Measurements from ENCODE around the gene CHD9.

The CHD9 gene

GRCh38 chr16:53084141-53084541 lies 29.4 kb downstream of the CHD9 start:
- Histone ChIP-seq H3K4me2 (ENCODE audit: low read depth, low read length, poor library complexity, severe bottlenecking) (no peak overlapping the region), H3K27me3 (ENCODE audit: low read length) (no peaks in the 10 kb centered on the region), H3K27ac (ENCODE audit: low read depth, low read length) (no peak overlapping the region), H3K9me2 (replicated peaks; ENCODE audit: insufficient read depth, low read length) (no peaks in the 10 kb centered on the region), H2AFZ (ENCODE audit: low read depth, low read length, severe bottlenecking) (no peak overlapping the region), H4K20me1 (ENCODE audit: low read depth, low read length) (no peaks in the 10 kb centered on the region; the same call in 1 of the 2 replicates), H3K4me3 (ENCODE audit: insufficient read depth, low read length, poor library complexity, severe bottlenecking) (no peak overlapping the region), H3K9ac (ENCODE audit: low read length) (no peak overlapping the region), H3K9me3 (ENCODE audit: insufficient read depth, low read length) (no peaks in the 10 kb centered on the region), H3K36me3 (ENCODE audit: low read length) (no peaks in the 10 kb centered on the region), H3F3A (ENCODE audit: insufficient read depth) (no peaks in the 10 kb centered on the region), H3K79me2 (ENCODE audit: insufficient read depth, low read length) (peaks cover 31% of the 10 kb centered on the region)
- TF ChIP-seq CTCF (IDR thresholded peaks at IDR 0.05; ENCODE audit: insufficient read depth, low read length, poor library complexity, severe bottlenecking) = no peak

- Histone ChIP-seq H3K36me3 (ENCODE audit: low read length) (no peaks in the 10 kb centered on the region), H3K27ac (ENCODE audit: low read depth, low read length) (no peak overlapping the region), H3K27me3 (ENCODE audit: low read length) (no peaks in the 10 kb centered on the region), H3K79me2 (ENCODE audit: insufficient read depth, low read length) (peaks cover 24% of the 10 kb centered on the region), H3K4me2 (ENCODE audit: low read depth, low read length, poor library complexity, severe bottlenecking) (no peak overlapping the region), H3K4me3 (ENCODE audit: insufficient read depth, low read length, poor library complexity, severe bottlenecking) (no peak overlapping the region), H2AFZ (ENCODE audit: low read depth, low read length, severe bottlenecking) (no peak overlapping the region), H3F3A (ENCODE audit: insufficient read depth) (no peaks in the 10 kb centered on the region), H3K9ac (ENCODE audit: low read length) (no peak overlapping the region), H3K9me3 (ENCODE audit: insufficient read depth, low read length) (no peaks in the 10 kb centered on the region), H4K20me1 (ENCODE audit: low read depth, low read length) (no peaks in the 10 kb centered on the region; the same call in 1 of the 2 replicates), H3K9me2 (replicated peaks; ENCODE audit: insufficient read depth, low read length) (no peaks in the 10 kb centered on the region)
- TF ChIP-seq EZH2phosphoT487 (conservative IDR thresholded peaks at IDR 0.05; ENCODE audit: low read length) = no peak
- no peak for TF ChIP-seq CTCF (IDR thresholded peaks at IDR 0.05; ENCODE audit: insufficient read depth, low read length, poor library complexity, severe bottlenecking)
Observed at GRCh38 chr16:53084746-53085334, 30.0 kb downstream of the CHD9 start.

- Histone ChIP-seq H3F3A (ENCODE audit: insufficient read depth) (no peaks in the 10 kb centered on the region), H3K9ac (ENCODE audit: low read length) (no peak overlapping the region), H3K27me3 (ENCODE audit: low read length) (no peaks in the 10 kb centered on the region), H3K4me3 (ENCODE audit: insufficient read depth, low read length, poor library complexity, severe bottlenecking) (no peak overlapping the region), H3K4me2 (ENCODE audit: low read depth, low read length, poor library complexity, severe bottlenecking) (no peak overlapping the region), H3K27ac (ENCODE audit: low read depth, low read length) (no peak overlapping the region), H3K9me3 (ENCODE audit: insufficient read depth, low read length) (no peaks in the 10 kb centered on the region), H3K36me3 (ENCODE audit: low read length) (no peaks in the 10 kb centered on the region), H4K20me1 (ENCODE audit: low read depth, low read length) (no peaks in the 10 kb centered on the region; the same call in 1 of the 2 replicates), H3K9me2 (replicated peaks; ENCODE audit: insufficient read depth, low read length) (no peaks in the 10 kb centered on the region), H2AFZ (ENCODE audit: low read depth, low read length, severe bottlenecking) (no peak overlapping the region), H3K79me2 (ENCODE audit: insufficient read depth, low read length) (peaks cover 19% of the 10 kb centered on the region)
- no peak for TF ChIP-seq EZH2phosphoT487 (conservative IDR thresholded peaks at IDR 0.05; ENCODE audit: low read length)
- no peak for TF ChIP-seq CTCF (IDR thresholded peaks at IDR 0.05; ENCODE audit: insufficient read depth, low read length, poor library complexity, severe bottlenecking)
Observed at GRCh38 chr16:53085369-53085843, 30.6 kb downstream of the CHD9 start.
